NCI-H2196 treated with DMSO at 0.1 percent for 48 hours (cell line): Measurements from ENCODE around the gene FBL.

Source experiments
- DNase-seq: peaks from one replicate; lab custom pipeline; 2025; ENCODE audit not compliant: unreplicated experiment; lab: John Stamatoyannopoulos, UW

FBL gene

DNA sequence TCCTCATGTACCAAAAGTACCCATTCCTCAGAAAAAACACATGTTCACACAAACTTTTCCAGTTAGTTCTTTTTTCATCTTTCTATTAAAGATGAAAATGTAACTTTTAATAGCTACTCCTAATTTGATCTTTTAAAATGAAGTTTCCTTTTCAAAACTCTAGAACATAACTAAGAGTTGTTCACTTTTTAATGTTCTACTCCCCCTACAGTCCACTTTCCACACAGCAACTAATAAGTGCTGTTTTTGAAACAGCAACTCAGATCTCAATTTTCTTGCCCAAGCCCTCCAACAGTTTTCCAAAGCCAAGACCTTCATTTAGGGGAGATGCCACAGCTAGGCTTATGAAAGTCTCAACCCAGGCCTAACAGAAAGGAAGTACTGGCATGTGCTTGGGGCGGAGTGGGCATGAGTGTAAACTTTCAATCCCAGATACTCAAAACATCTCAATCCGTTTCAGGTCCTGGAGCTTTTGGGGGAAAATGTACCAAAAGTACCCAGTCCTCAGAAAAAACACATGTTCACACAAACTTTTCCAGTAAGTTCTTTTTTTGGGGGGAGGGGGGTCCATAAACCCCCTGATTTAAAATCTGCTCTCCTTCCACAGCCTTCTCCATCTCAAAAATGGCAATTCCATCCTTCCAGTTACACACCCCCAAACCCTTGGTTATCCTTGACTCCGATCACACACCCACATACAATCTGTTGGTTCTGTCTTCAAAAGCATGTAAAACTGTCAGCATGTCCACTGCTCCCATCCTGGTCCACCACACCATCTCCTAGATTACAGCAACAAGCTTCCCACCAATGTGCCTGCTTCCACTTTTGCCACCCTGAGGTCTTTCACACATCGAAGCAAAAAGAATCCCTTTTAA lies 2.0 kb downstream of the FBL start:
- DNase-seq, result no peak

DNA sequence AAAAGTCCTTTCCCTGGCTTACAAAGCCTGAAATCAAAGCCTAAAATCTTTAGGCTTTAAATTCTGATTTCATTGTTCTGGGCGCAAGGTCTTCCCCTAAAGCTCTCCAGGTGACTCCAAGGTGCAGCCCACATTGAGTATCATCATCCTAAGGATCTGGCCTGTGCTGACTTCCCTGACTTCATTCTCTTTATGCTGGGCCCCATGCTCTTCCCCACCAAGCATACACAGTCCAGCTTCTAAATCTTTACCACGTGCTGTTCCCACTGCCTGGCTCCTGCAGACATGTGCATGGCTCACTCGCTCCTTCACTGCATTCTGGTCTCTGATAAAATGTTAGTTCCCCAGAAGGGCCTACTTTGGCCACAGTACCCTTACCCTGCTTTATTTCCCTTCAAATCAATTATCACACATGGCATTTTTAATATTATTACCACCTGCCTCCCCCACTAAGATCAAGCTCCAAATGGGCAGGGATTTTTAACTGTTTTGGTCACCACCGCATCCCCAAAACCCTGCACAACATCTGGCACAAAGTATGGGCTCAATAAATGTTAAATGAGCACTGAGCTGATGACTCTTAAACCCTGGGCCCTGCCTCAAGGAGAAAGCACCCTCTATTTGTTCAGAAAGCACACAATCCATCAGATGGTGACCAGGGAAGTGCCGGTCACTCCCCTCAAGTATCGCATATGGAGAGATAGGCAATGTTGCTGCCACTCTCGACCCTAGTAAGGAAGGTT lies 3.3 kb downstream of the FBL start:
- DNase-seq, result no peak

DNA sequence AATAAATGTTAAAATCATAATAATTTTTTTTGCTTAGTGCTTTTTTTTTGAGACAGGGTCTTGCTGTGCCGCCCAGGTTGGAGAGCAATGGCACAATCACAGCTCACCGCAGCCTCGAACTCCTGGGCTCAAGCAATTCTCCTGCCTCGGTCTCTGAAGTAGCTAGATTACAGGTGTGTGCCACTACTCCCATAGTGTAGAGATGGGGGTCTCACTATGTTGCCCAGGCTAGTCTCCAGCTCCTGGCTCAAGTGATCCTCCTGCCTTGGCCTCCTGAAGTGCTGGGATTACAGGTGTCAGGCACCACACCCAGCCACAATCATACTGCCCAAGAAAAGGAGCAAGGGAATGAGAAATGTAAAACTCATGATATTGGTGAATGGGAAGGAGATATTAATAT lies 5.1 kb downstream of the FBL start:
- no peak for DNase-seq

DNA sequence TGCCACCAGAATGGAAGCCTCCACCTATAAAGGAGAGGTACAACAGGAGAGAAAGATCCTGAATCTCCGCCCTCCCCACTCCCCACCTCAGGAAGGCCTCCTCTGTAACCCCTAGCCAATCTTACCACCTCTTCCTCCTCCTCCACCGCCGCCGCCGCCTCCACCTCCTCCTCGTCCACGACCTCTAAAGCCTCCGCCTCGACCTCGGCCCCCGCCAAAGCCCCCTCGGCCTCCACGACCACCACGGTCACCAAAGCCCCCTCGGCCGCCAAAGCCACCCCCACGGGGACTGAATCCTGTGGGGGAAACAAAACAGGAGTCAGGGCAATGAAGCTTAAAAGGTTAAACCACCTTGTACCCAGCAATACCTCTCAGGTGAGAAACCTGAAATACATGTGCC lies 5.7 kb downstream of the FBL start:
- DNase-seq, result no peak

DNA sequence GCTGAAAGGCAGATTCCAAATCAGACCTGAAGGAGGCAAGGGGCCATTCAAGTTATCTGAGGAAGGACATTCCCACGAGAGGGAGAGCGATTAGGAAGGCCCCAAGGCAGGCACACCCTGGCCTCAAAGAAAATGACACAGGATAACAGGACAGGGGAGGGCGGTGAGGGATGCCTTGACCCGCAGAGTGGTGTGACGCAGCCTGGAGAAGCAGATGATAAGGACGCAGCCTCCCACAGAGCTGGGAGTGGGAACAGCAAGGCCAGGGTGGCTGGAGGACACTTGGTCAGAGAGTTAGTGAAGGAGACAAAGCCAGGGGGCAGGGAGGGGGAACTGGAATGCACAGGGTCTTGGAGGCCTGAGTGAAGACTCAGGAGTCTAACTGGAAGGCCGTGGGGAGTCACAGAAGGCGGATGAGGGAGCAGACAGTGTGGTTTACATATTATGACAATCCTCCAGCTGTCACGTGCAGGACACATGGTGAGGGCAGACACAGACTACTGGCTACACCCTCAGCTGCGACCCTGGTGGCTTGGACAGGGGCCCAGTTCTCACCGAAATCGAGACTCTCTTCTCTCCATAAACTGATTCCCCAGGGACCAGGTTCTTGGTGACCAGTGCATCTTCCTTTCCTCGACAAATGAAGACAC lies 6.4 kb downstream of the FBL start:
- no peak for DNase-seq

DNA sequence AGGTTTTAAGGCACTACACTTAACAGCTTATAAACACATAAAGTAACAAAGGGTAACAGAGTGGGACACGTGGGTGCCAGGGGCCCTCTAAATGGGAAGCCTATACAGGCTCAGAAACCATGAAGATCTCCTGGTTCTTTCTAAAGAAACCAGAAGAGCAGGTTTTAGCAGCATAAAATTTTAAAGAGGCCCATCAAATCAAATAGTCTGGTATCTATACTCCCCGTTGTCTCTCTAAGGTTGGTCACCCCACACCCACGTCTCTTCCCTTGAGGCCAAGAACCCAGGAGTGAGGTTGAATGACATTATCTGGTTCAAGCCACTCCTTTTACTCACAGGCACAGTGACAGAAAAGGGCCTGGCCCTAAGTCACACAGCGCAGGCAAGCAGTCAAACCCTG lies 7.6 kb downstream of the FBL start:
- no peak for DNase-seq

DNA sequence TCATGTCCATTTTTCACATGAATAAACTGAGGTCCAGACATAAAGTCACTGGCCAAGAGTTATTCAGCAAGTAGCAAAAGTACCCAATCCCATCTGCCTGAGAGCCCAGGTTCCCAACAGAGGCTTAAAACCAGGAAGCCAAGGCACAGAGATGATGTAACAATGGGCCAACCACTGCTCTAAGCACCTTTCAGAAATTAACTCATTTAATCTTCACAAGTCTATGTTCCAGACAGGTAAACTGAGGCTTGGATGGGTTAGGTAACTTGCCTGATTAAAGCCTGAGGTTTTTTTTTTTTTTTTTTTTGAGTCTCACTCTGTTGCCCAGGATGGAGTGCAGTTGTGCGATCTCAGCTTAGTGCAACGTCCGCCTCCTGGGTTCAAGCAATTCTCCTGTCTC lies 8.2 kb downstream of the FBL start:
- DNase-seq, result no peak

DNA sequence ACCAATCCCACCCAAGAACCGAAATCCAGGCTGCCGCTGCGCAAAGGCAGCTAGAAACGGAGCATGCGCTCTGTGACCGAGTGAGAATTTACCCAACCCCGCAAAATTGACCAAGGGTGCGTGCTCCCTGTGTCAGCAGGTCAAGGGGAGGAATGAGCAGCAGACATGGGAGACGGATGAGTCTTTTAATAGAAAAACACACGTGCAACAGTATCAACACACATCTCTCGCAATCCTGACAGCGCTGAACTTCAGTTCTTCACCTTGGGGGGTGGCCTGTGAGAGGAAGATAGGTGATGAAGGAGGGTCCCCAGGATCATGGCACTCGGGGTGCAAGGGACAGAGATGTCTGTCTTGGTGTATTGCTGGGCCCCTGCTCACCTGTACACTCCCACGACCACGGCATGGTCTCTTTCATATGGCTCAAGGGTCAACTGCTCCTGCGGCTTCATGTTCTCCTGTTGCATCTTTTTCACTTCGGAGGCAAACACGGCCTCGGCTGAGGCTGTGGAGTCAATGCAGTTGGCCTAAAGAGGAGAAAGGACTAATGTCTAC lies 11.8 kb downstream of the FBL start:
- DNase-seq, result no peak

DNA sequence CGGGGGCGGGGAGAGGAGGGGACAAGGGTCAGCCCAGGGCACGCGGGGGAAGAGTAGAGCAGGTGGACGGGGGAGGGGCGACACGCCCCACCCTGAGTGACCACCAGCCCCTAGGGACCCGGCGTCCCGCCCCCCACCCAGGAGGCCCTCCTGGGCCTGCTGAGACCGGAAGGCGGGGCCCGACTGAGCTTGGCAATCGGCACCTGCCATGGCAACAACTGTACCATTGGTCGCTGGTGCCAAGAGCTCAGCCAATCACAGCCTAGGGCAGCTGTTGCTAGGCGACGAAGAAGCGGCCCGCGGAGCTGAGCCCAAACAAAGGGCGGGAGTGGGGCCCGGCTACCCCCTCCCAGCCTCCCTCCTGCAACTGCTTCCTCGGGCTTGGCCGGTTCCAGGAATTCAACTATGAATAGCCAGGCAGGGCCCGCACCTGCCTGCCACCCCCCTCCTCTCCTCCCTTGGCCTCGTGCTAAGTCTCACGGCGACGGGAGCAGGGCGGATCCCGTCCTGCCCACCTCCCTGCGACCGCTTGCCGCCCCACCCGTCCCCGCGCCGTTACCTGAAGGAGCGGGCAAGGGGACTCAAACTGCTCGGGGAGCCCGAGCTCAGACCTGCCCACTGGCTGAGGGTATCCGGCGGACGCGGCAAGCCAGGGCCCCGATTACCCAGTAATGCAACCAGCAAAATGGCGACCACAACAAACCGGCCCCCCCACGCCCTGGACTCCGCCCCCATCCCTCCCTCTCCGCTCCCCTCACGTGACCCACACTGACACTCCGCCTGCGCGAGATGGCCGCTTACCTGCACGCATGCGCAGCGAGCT lies 12.5 kb downstream of the FBL start, which contains the start of gene DYRK1B:
Gene DYRK1B (minus strand): TSS at position 699 of the 823 bp plus-strand sequence. CDS start 2,295 bp downstream, outside the sequence.
- peak; percentile 95 for DNase-seq

DNA sequence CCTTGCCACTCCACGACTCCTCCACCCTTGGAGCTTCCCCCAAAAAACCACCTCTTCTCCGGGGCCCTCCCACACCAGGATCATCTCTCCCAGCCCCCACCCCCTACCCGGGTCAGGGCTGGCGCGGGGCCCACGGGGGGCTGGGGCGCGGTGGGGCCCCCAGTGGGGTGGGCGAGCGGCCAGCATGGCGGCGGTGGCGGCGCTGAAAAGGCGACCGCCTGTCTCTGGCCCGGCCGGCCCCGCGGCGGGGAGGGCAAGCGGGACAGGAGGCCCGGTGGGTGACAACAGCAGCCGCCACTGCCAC lies 13.1 kb downstream of the FBL start:
- DNase-seq, result no peak

DNA sequence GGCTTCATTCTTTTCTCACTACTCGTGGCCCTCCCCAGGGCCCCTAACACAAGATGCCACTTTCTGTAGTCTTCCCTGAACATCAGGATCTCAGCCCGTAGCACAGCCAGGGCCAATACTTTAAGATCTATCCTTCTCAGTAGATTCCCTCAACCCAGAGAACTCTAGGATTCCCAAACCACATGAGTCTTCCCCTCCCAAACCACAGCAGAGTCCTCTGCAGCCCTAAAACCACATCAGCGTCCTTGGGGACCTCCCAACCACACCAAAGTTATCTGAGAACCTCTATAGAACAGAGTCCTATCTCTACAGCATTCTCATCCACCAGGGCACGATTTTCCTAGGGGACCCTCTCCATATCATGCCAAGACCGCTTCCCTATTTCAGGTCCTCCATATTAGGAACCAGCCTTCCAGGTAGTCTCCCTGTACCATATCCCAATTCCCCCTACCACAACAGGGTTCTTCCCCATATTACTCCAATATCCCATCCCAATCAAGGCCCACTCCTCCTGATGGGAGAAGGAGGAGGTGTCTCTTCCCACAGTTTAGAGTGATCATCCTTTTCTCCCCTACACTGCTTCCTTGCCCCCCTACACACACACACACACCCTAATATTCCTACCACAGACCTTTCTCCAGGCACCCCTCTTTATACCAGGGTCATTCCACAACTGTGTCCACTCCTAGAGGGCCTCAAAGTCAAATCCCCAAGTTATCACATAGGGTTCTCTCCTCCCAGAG lies 13.7 kb downstream of the FBL start:
- DNase-seq, result no peak

DNA sequence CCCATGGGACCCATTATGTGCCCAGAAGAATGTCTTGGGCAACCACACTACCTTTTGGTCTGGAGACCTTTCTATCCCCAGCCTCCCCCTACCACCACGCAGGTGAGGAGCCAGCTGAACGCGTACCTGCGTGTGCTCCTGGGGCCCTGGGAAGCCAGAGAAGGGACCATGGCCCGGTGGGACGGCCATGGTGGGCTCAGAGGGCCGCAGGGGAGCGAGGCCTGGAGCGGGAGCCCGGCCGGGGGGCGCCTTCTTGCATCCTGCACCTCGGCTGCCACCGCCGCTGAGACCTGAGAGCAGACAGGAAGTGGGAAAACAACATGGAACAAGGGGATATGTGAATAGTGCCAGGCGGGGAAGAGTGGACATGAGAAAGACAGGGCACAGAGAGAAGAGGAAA lies 14.5 kb downstream of the FBL start:
- no peak for DNase-seq

DNA sequence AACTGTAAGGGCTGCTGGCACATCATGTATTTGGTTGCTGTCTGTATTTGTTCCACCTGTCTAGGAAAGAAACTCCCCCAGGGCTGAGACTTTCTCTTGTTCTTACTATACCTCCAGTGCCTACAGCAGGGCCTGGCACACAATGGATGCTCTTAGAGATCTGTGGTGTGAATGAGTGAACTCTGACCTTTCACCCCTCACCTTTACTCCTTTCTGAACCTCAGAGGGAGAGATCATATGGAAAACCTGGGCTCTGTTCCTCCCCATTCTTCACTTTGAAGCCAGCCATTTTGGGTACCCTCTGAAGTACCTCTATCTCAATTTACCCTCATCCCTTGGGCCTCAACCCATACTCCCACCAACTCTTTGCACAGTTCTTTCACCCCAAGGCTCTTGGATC lies 15.3 kb downstream of the FBL start:
- no peak for DNase-seq

DNA sequence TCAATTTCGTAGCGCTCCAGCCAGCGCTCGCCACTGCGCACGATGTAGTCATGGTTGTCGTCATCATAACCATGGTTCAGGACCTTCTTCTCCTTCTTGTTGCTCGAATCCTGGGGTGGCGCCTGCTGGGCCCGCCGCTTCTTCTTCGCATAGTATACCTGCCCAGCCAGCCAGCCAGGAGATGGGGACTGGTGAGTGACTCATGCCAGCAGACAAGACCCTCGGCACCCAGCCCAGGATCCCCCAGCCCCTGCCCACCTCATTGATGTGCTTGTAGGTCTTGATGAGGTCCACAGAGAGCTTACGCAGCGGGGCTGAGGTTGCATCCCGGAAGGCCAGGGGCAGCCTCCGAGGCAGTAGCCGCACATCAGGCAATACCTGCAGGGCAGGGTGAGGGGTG lies 15.8 kb downstream of the FBL start:
- DNase-seq, result no peak

DNA sequence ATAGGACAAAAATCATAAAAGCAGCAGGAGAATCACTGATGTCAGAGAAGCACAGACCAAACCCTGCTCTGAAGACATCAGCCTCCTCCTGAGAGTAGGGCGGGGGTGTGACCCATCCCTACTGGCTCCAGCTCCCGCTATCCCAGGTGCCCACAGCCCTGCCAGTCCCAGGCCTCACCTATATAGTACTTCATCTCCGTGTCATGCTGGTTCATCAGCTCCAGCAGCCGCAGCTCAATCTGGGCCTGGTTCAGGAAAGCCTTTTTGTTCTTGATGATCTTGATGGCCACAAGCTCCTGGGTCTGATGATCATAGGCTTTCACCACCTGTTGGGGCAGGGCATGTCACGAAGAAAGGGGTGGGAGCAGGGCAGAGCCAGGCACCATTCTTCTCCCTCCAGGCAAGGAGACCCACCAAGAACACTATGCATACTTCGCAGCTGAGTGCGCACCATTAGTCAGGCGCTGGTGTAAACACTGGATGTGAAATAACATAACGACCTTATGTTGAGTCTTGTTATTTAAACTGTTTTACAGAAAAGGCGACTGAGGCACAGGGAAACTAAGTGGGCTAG lies 16.4 kb downstream of the FBL start:
- no peak for DNase-seq

DNA sequence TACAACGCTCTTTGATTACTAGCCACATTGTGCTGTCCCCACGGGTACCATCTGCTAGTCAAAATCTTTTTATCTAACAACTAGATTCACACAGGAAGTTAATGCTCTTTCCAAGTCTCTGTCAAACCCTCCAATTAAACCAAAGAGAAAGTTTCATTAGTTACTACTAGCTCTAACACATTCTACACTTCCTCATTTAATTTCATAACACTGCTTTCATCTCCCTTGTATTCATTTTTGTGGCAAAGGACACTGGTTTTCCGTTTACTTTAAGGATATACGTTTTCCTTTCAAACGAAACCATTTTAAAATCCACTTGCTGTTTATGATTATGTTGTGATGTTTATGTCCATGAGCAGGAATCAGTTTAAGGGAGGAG lies 17.5 kb downstream of the FBL start:
- DNase-seq, result no peak

DNA sequence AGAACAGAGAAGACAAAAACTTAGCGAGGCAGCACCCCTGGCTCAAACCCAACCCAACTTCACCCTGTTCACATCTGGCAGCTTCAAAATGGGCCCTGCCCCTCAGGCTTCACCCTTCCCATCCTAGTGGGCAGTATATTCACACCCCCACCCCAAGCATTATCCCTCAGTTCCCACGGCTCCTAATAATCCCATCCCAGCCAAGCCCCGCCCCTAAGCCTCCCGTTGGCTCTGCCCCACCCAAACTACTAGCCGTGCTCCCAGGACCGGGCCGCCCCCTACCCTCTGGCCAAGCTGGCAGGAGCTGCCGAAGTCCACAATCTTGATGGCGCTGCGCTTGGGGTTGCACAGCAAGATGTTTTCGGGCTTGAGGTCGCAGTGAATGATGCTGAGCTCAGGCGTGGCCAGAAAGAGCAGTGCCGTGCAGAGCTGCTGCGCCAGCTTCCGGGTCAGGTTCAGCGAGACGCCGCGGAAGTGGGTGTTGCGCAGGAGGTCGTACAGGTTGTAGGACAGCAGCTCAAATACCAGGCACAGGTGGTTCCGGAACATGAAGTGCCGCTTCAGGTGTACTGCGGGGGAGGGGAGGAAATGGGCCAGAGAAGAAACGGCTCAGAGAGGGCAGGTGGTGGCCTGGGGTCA lies 18.0 kb downstream of the FBL start:
- peak; percentile 91 for DNase-seq

DNA sequence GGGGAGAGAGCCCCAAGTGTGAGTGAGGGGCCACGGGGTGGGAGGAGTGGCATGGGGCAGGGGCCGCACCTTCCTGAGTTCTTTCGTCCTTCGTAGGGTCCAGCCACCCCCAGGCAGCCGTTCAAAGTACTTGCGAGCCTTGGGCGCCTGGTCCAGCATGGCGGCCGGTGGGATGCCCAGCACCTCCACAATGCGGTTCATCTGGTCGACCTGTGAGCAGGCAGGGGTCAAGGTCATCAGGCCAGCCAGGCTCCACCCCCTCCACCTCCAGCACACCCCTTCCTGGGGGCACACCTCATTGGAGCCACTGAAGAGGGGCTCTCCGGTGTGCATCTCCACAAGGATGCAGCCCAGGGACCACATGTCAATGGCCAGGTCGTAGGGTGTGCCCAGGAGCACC lies 19.0 kb downstream of the FBL start:
- no peak for DNase-seq

DNA sequence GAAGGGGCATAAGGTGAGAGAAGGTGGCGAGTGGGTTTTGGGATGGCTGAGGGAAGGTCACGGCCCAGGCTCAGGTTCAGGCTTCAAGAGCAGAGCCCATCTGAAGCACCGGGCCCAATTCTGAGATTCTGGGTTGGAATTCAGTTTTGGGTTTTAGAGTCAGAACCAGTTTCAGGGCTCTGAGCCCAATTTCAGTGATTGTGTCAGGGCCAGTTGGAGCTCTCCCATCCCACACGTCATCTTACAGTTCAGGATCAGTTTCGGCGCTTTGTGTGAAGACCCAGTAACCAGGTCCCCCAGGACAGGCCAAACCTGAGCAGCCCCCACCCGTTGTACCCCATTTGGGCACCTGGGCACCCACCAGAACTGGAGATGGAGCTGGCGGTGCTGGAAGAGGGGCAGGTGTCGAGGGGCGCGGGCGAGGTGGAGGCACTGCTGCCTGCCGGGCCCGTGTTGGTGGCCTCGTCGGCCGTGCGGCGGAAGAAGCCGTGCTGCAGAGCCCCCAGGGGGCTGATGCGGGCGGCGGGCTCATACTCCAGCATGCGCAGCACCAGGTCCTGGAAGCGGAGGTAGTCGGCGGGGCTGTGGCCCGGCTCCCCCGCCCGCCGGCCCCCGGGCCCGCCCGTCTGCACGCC lies 19.8 kb downstream of the FBL start:
- DNase-seq, result no peak
